HG03139 (cell line): ENCODE data around the gene MAPK1.
"Not testable (repeated sequence)": the region's sequence is repeated elsewhere in the genome, so short reads cannot be mapped to it uniquely, and the experiment has no call there.

Source experiments
- ATAC-seq: cut with Tn5 transposase; IDR thresholded peaks from one replicate; pipeline ENCODE4 v1.9.1; 2021; ENCODE audit not compliant: unreplicated experiment

Gene MAPK1

GRCh38 chr22:21759093-21759492 lies 108.4 kb downstream of the MAPK1 start:
- no peak for ATAC-seq

GRCh38 chr22:21758091-21758864 lies 109.2 kb downstream of the MAPK1 start:
- no peak for ATAC-seq

- ATAC-seq = no peak
Measured at GRCh38 chr22:21755851-21756284, 111.6 kb downstream of the MAPK1 start.

- ATAC-seq = no peak
Measured at GRCh38 chr22:21754523-21754922, 112.9 kb downstream of the MAPK1 start.

GRCh38 chr22:21753374-21754111 lies 113.9 kb downstream of the MAPK1 start:
- no peak for ATAC-seq

GRCh38 chr22:21752276-21752675 lies 115.2 kb downstream of the MAPK1 start:
- no peak for ATAC-seq

- ATAC-seq = no peak
Measured at GRCh38 chr22:21745948-21746347, 121.5 kb downstream of the MAPK1 start.

GRCh38 chr22:21744917-21745316 lies 122.5 kb downstream of the MAPK1 start:
- not testable (repeated sequence) for ATAC-seq

- ATAC-seq = no peak
Measured at GRCh38 chr22:21741790-21742189, 125.7 kb downstream of the MAPK1 start.

GRCh38 chr22:21741059-21741458 lies 126.4 kb downstream of the MAPK1 start:
- ATAC-seq = no peak

- ATAC-seq = no peak
Measured at GRCh38 chr22:21739828-21740377, 127.5 kb downstream of the MAPK1 start.

- ATAC-seq = no peak
Measured at GRCh38 chr22:21738966-21739365, 128.5 kb downstream of the MAPK1 start.

GRCh38 chr22:21738081-21738480 lies 129.4 kb downstream of the MAPK1 start:
- ATAC-seq = no peak

GRCh38 chr22:21736948-21737347 lies 130.5 kb downstream of the MAPK1 start:
- no peak for ATAC-seq

GRCh38 chr22:21736084-21736642 lies 131.3 kb downstream of the MAPK1 start:
- ATAC-seq = no peak

GRCh38 chr22:21735200-21736083 lies 132.0 kb downstream of the MAPK1 start, which contains the start of gene YPEL1:
YPEL1 (minus strand) TSS chr22:21735794; CDS start chr22:21710744, 25,050 bp downstream.
- peak; percentile 74 for ATAC-seq

- no peak for ATAC-seq
Measured at GRCh38 chr22:21734540-21735199, 132.8 kb downstream of the MAPK1 start.

GRCh38 chr22:21731503-21731902 lies 135.9 kb downstream of the MAPK1 start:
- ATAC-seq = no peak

- no peak for ATAC-seq
Measured at GRCh38 chr22:21730535-21731308, 136.7 kb downstream of the MAPK1 start.
